Measurements from ENCODE around the gene MAPK13.

The MAPK13 gene

DNA sequence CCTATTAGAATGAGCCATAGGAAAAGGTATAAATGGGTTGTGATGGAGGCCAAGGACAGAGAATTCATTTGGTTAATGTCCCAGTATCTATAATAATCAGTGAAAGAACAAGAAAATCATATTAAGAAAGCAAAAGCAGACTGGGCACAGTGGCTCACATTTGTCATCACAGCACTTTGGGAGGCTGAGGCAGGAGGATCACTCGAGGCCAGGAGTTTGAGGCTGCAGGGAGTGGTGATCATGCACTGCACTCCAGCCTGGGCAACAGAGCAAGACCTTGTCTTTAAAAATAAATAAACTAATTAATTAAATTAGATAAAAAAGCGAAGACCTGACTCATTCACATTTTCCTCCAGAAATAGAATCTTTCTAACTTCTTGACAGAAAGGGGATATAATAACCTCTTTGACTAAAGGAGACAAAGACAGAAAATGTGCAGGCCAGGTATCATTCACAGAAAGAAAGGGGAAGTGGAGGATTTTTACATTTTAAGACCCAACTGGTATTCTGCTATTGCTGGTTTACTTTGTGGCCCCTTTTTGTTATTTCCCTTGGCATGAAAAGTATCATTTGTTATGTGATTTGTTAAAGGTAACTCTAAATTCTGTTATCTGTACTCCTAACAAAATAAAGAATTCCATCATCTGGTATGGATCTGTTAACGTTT is 31.9 kb upstream of the MAPK13 start:
- Histone ChIP-seq H3K27ac (ENCODE audit: extremely low read depth, low read depth, low read length) (no peak overlapping the region), H3K9me3 (ENCODE audit: control insufficient read depth, insufficient read depth, low read depth, low read length) (no peaks in the 10 kb centered on the region), H3K4me1 (ENCODE audit: control insufficient read depth, insufficient read depth, low read length) (no peaks in the 10 kb centered on the region), H3K4me3 (ENCODE audit: low read depth, low read length) (no peak overlapping the region), H3K36me3 (ENCODE audit: control insufficient read depth in 2 of 2, insufficient read depth in 1 of 2, low read length in 2 of 2) (peaks cover 0 to 43% of the 10 kb centered on the region in 2 experiments; a peak in 2 of 3 replicates)
- TF ChIP-seq ZFP37 (tag by site-specific recombination; IDR thresholded peaks at IDR 0.05) (no peak), SP3 (tag by site-specific recombination; IDR thresholded peaks at IDR 0.05) (no peak), ZNF184 (tag by site-specific recombination; IDR thresholded peaks at IDR 0.05) (no peak)
- ChIA-PET CTCF (interaction anchor here (0.6 to 7.1 kb wide), 3 partner anchors 70 to 243 kb away, joined by 3 to 232 read pairs (median 3); partner anchors contain the start of gene MAPK14), POLR2A (no interaction called here)

DNA sequence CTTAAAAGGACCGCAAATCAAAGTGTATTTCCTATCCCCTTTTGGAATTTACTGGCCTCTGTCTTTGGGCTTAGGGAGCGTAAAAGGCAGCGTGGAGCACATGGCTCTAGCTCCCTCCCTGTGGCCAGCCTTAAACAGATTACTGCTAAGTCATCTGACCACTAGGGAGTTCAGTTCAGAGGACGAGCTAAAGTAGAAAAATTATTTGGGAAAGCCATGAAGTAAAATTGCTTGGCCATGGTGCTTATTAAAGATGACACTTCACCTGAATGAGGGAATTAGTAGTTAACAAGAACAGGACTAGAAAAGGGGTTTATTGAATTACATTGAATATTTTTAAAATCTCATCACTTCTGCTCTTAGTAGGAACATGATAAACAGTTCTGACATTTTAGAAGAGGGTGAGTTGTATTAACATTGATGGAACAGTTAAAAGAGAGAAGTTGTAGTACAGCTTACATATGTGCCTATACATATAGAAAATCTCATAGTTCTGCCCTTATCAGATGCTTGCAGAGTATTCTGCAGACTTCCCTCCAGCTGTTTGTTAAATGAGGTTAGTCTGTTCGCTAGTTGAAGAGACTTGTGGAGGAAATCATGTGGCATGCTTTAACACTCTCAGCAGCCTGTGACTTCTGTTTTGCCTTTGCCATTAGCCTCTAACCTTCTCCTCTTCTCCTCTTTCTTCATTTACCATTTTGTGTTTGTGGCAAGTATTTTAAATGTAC is 31.2 kb upstream of the MAPK13 start:
- POLR2A ChIA-PET = no interaction called here
- Histone ChIP-seq H3K9me3 (ENCODE audit: control insufficient read depth, insufficient read depth, low read depth, low read length) (no peaks in the 10 kb centered on the region), H3K27ac (ENCODE audit: extremely low read depth, low read depth, low read length) (no peak overlapping the region), H3K4me3 (ENCODE audit: low read depth, low read length) (no peak overlapping the region), H3K4me1 (ENCODE audit: control insufficient read depth, insufficient read depth, low read length) (no peaks in the 10 kb centered on the region), H3K36me3 (ENCODE audit: control insufficient read depth in 2 of 2, insufficient read depth in 1 of 2, low read length in 2 of 2) (peaks cover 0 to 50% of the 10 kb centered on the region in 2 experiments; a peak in 2 of 3 replicates)
- CTCF ChIA-PET = interaction anchor here (0.5 to 0.7 kb wide), 5 partner anchors 10 to 305 kb away, joined by 3 read pairs; partner anchors contain the start of gene MAPK14
- TF ChIP-seq ZNF16 (tag by site-specific recombination; IDR thresholded peaks at IDR 0.05; ENCODE audit: low read depth) = no peak
- TF ChIP-seq KLF9 (tag by site-specific recombination; IDR thresholded peaks at IDR 0.05; ENCODE audit: low read depth) = no peak
- TF ChIP-seq ZBTB48 (tag by site-specific recombination; IDR thresholded peaks at IDR 0.05) = 0 out of 2 replicates have a peak, but pooled peaks have one; percentile 16
- no peak for TF ChIP-seq REPIN1 (tag by site-specific recombination; IDR thresholded peaks at IDR 0.05; ENCODE audit: low read depth)
- TF ChIP-seq ZNF629 (tag by site-specific recombination; IDR thresholded peaks at IDR 0.05) = no peak
- no peak for TF ChIP-seq ZNF623 (tag by site-specific recombination; IDR thresholded peaks at IDR 0.05)
- TF ChIP-seq, protein P1, sequence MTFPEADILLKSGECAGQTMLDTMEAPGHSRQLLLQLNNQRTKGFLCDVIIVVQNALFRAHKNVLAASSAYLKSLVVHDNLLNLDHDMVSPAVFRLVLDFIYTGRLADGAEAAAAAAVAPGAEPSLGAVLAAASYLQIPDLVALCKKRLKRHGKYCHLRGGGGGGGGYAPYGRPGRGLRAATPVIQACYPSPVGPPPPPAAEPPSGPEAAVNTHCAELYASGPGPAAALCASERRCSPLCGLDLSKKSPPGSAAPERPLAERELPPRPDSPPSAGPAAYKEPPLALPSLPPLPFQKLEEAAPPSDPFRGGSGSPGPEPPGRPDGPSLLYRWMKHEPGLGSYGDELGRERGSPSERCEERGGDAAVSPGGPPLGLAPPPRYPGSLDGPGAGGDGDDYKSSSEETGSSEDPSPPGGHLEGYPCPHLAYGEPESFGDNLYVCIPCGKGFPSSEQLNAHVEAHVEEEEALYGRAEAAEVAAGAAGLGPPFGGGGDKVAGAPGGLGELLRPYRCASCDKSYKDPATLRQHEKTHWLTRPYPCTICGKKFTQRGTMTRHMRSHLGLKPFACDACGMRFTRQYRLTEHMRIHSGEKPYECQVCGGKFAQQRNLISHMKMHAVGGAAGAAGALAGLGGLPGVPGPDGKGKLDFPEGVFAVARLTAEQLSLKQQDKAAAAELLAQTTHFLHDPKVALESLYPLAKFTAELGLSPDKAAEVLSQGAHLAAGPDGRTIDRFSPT (tag by site-specific recombination; IDR thresholded peaks at IDR 0.05) = no peak
- TF ChIP-seq ZNF792 (tag by site-specific recombination; IDR thresholded peaks at IDR 0.05) = no peak

DNA sequence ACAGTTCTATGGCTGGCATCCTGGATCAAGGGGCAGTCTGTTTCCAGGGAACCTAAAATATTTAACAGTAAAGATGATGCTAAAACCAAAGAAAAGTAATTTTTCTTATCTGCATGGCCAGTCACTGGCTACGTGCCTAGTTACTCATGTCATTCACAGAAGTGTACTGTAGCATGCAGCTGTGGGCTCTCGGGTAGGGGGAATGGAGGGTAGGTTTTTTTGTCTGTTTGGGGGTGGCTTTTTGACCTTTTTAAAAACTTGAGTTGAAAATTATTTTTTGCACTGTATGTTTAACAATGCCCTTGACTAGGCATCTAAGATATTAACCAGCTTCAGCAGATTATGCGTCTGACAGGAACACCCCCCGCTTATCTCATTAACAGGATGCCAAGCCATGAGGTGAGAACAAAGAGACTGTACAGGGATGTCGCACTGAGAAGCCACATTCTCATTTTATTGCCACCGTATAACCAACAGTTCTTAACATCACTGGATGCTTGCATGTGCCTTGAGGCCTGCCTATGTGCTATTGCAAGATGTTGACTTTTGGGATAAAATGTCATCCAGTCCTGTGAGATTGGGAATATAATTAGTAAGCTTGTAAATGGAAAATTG is 30.3 kb upstream of the MAPK13 start:
- H3K4me3 ChIP-seq (ENCODE audit: low read depth, low read length) = no peak overlapping the region
- no peak for TF ChIP-seq ZNF121 (tag by site-specific recombination; IDR thresholded peaks at IDR 0.05)
- no peak for TF ChIP-seq ZNF530 (tag by site-specific recombination; IDR thresholded peaks at IDR 0.05; ENCODE audit: low read depth)
- no peak for TF ChIP-seq YY2 (tag by site-specific recombination; IDR thresholded peaks at IDR 0.05)
- no peak for TF ChIP-seq ZNF514 (tag by site-specific recombination; IDR thresholded peaks at IDR 0.05)
- TF ChIP-seq, protein P2, sequence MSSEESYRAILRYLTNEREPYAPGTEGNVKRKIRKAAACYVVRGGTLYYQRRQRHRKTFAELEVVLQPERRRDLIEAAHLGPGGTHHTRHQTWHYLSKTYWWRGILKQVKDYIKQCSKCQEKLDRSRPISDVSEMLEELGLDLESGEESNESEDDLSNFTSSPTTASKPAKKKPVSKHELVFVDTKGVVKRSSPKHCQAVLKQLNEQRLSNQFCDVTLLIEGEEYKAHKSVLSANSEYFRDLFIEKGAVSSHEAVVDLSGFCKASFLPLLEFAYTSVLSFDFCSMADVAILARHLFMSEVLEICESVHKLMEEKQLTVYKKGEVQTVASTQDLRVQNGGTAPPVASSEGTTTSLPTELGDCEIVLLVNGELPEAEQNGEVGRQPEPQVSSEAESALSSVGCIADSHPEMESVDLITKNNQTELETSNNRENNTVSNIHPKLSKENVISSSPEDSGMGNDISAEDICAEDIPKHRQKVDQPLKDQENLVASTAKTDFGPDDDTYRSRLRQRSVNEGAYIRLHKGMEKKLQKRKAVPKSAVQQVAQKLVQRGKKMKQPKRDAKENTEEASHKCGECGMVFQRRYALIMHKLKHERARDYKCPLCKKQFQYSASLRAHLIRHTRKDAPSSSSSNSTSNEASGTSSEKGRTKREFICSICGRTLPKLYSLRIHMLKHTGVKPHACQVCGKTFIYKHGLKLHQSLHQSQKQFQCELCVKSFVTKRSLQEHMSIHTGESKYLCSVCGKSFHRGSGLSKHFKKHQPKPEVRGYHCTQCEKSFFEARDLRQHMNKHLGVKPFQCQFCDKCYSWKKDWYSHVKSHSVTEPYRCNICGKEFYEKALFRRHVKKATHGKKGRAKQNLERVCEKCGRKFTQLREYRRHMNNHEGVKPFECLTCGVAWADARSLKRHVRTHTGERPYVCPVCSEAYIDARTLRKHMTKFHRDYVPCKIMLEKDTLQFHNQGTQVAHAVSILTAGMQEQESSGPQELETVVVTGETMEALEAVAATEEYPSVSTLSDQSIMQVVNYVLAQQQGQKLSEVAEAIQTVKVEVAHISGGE (tag by site-specific recombination; conservative IDR thresholded peaks at IDR 0.05; ENCODE audit: low read depth) = no peak
- TF ChIP-seq HOXD13 (CRISPR knock-in tag; IDR thresholded peaks at IDR 0.05; ENCODE audit: borderline replicate concordance) = no peak
- TF ChIP-seq, protein P3, sequence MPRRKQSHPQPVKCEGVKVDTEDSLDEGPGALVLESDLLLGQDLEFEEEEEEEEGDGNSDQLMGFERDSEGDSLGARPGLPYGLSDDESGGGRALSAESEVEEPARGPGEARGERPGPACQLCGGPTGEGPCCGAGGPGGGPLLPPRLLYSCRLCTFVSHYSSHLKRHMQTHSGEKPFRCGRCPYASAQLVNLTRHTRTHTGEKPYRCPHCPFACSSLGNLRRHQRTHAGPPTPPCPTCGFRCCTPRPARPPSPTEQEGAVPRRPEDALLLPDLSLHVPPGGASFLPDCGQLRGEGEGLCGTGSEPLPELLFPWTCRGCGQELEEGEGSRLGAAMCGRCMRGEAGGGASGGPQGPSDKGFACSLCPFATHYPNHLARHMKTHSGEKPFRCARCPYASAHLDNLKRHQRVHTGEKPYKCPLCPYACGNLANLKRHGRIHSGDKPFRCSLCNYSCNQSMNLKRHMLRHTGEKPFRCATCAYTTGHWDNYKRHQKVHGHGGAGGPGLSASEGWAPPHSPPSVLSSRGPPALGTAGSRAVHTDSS (tag by site-specific recombination; IDR thresholded peaks at IDR 0.05) = no peak
- TF ChIP-seq EGR2 (tag by site-specific recombination; IDR thresholded peaks at IDR 0.05; ENCODE audit: low read depth) = no peak
- no peaks in the 10 kb centered on the region for H3K9me3 ChIP-seq (ENCODE audit: control insufficient read depth, insufficient read depth, low read depth, low read length)
- CTCF ChIA-PET = interaction anchor here (1.3 to 1.6 kb wide), 2 partner anchors 74 to 362 kb away, joined by 3 to 8 read pairs; no protein-coding TSS in a partner anchor
- no peak overlapping the region for H3K27ac ChIP-seq (ENCODE audit: extremely low read depth, low read depth, low read length)
- POLR2A ChIA-PET = no interaction called here
- peaks cover 0 to 58% of the 10 kb centered on the region in 2 experiments; a peak in 2 of 3 replicates for H3K36me3 ChIP-seq (ENCODE audit: control insufficient read depth in 2 of 2, insufficient read depth in 1 of 2, low read length in 2 of 2)
- no peaks in the 10 kb centered on the region for H3K4me1 ChIP-seq (ENCODE audit: control insufficient read depth, insufficient read depth, low read length)

Measured in HEK293 (cell line).